Measurements from ENCODE around the gene EPS15.
"Not testable (repeated sequence)": the region's sequence is repeated elsewhere in the genome, so short reads cannot be mapped to it uniquely, and the experiment has no call there.

EPS15 gene

DNA sequence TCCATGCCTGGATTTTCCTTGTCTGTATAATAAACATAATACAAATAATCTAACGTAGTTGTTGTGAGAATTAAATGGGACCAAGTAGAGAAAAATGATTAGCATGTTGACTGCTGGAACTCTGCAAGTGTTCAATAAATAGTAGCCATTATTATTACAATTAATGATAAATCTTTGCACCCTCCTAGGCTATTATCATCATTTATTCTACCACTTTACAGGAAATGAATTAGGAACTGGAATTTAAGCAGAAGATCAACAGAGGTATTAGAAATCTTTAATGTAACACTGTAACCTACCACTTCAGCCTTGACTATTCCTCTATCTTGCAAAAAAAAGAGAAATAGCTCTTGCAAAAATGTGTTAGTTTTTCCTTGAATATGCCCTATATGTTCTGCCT lies 126.8 kb downstream of the EPS15 start:
- peak overlapping the region; percentile 4 for H3K27ac Mint-ChIP-seq (ENCODE audit: low read depth)
- no peaks in the 10 kb centered on the region for H3K9me3 Mint-ChIP-seq
- peaks cover 30% of the 10 kb centered on the region for H3K36me3 Mint-ChIP-seq (ENCODE audit: insufficient read depth)
- ATAC-seq (replicated peaks; ENCODE audit: extremely low read depth, poor library complexity, severe bottlenecking), result no peak
- peaks cover 10% of the 10 kb centered on the region for H3K4me1 Mint-ChIP-seq
- DNase-seq (ENCODE audit: low spot score in 2 of 2), result no peak
- no peaks in the 10 kb centered on the region for H3K27me3 Mint-ChIP-seq
- no peak overlapping the region for H3K4me3 Mint-ChIP-seq

DNA sequence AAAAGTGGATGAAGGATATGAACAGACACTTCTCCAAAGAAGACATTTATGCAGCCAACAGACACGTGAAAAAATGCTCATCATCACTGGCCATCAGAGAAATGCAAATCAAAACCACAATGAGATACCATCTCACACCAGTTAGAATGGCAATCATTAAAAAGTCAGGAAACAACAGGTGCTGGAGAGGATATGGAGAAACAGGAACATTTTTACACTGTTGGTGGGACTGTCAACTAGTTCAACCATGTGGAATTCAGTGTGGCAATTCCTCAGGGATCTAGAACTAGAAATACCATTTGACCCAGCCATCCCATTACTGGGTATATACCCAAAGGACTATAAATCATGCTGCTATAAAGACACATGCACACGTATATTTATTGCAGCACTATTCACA lies 128.4 kb downstream of the EPS15 start:
- H3K27me3 Mint-ChIP-seq; H3K27ac Mint-ChIP-seq (ENCODE audit: low read depth); H3K9me3 Mint-ChIP-seq; ATAC-seq (replicated peaks; ENCODE audit: extremely low read depth, poor library complexity, severe bottlenecking); H3K4me3 Mint-ChIP-seq; H3K4me1 Mint-ChIP-seq; DNase-seq (ENCODE audit: low spot score in 2 of 2): not testable (repeated sequence)
- peaks cover 23% of the 10 kb centered on the region for H3K36me3 Mint-ChIP-seq (ENCODE audit: insufficient read depth)

DNA sequence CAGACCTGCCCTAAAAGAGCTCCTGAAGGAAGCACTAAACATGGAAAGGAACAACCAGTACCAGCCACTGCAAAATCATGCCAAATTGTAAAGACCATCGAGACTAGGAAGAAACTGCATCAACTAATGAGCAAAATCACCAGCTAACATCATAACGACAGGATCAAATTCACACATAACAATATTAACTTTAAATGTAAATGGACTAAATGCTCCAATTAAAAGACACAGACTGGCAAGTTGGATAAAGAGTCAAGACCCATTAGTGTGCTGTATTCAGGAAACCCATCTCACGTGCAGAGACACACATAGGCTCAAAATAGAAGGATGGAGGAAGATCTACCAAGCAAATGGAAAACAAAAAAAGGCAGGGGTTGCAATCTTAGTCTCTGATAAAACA lies 131.8 kb downstream of the EPS15 start:
- H3K27ac Mint-ChIP-seq (ENCODE audit: low read depth); DNase-seq (ENCODE audit: low spot score in 2 of 2); ATAC-seq (replicated peaks; ENCODE audit: extremely low read depth, poor library complexity, severe bottlenecking); H3K4me3 Mint-ChIP-seq; H3K27me3 Mint-ChIP-seq; H3K9me3 Mint-ChIP-seq: not testable (repeated sequence)
- Mint-ChIP-seq H3K36me3 (ENCODE audit: insufficient read depth) (peaks cover 26% of the 10 kb centered on the region), H3K4me1 (peaks cover 11% of the 10 kb centered on the region)

DNA sequence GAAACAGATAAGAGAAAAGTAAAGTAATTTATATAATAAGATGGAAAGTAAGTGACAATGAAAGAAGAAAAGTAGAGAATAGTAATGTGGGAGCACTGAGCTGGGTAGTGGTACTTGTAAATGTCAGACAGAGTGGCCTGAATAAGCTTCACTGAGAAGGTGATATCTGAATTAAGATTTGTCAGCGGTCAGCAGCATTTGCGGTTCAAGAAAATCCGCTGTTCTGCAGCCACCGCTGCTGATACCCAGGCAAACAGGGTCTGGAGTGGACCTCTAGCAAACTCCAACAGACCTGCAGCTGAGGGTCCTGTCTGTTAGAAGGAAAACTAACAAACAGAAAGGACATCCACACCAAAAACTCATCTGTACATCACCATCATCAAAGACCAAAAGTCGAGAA lies 132.8 kb downstream of the EPS15 start:
- not testable (repeated sequence) for DNase-seq (ENCODE audit: low spot score in 2 of 2); ATAC-seq (replicated peaks; ENCODE audit: extremely low read depth, poor library complexity, severe bottlenecking); H3K9me3 Mint-ChIP-seq; H3K27me3 Mint-ChIP-seq; H3K27ac Mint-ChIP-seq (ENCODE audit: low read depth)
- Mint-ChIP-seq H3K4me1 (peaks cover 18% of the 10 kb centered on the region), H3K4me3 (peak overlapping the region; percentile 3), H3K36me3 (ENCODE audit: insufficient read depth) (peaks cover 24% of the 10 kb centered on the region)

DNA sequence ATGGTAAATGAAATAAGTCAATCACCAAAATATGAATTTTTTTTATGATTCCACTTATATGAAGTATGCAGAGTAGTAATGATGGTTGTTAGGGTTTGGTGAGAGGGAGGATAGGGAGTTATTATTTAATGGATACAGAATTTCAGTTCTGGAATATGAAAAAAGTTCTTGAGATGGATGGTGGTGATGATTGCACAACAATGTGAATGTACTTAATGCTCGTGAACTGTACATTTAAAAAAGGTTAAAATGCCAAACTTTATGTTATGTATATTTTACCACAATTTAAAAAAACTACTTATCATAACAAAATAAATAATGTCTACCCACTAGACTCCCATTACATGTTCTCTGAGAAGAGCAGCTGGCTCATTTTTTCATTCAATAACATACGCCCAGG lies 133.3 kb downstream of the EPS15 start:
- Mint-ChIP-seq H3K9me3 (no peaks in the 10 kb centered on the region), H3K27ac (ENCODE audit: low read depth) (no peak overlapping the region), H3K4me1 (peaks cover 18% of the 10 kb centered on the region), H3K4me3 (no peak overlapping the region), H3K36me3 (ENCODE audit: insufficient read depth) (peaks cover 24% of the 10 kb centered on the region), H3K27me3 (no peaks in the 10 kb centered on the region)
- DNase-seq (ENCODE audit: low spot score in 2 of 2) (no peak), ATAC-seq (replicated peaks; ENCODE audit: extremely low read depth, poor library complexity, severe bottlenecking) (no peak)

DNA sequence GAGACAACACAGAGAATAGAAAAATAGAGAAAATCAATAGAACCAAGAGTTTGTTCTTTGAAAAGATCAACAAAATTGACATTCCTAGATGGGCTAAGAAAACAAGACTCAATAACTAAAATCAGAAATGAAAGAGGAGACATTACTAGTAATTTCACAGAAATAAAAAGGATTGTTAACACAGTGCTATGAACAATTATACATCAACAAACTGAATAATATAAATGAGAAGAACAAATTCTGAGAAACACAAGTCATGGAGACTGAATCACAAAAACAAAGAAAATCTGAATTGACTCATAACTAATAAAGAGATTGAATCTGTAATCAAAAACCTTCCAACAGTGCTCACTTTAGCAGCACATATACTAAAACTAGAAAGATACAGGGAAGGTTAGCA lies 137.1 kb downstream of the EPS15 start:
- Mint-ChIP-seq H3K27ac (ENCODE audit: low read depth) (no peak overlapping the region), H3K4me3 (no peak overlapping the region), H3K9me3 (no peaks in the 10 kb centered on the region), H3K27me3 (no peaks in the 10 kb centered on the region), H3K36me3 (ENCODE audit: insufficient read depth) (peaks cover 36% of the 10 kb centered on the region), H3K4me1 (peaks cover 18% of the 10 kb centered on the region)
- DNase-seq (ENCODE audit: low spot score in 2 of 2), result no peak
- no peak for ATAC-seq (replicated peaks; ENCODE audit: extremely low read depth, poor library complexity, severe bottlenecking)

DNA sequence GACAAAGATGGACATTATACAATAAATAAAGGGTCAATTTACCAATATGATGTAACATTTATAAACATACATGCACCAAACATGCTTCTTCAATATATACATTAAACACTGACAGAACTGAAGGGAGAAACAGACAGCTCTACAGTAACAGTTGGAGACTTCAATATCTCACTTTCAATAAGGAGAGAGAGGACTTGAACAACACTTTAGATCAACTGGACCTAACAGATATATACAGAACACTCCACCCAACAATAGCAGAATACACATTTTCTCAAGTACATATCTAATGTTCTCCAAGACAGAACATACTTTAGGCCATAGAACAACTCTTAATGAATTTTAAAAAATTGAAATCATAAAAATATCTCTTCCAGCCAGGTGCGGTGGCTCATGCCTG lies 138.1 kb downstream of the EPS15 start:
- Mint-ChIP-seq H3K9me3 (no peaks in the 10 kb centered on the region), H3K4me1 (peaks cover 18% of the 10 kb centered on the region), H3K36me3 (ENCODE audit: insufficient read depth) (peaks cover 36% of the 10 kb centered on the region), H3K27ac (ENCODE audit: low read depth) (no peak overlapping the region), H3K4me3 (no peak overlapping the region), H3K27me3 (no peaks in the 10 kb centered on the region)
- no peak for ATAC-seq (replicated peaks; ENCODE audit: extremely low read depth, poor library complexity, severe bottlenecking)
- DNase-seq (ENCODE audit: low spot score in 2 of 2), result no peak

DNA sequence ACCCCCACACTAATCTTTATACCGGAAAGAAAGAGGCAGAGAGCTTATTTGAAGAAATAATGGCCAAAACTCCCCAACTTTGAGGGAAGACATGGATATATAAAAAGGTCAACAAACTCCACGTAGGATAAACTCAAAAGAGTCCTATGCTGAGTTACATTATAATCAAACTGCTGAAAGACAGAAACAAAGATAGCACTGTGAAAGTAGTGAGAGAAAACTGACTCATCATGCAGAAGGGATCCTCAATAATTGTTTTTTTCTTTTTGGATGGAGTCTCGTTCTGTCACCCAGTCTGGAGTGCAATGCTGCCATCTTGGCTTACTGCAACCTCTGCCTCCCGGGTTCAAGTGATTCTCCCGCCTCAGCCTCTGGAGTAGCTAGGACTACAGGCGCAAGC lies 140.2 kb downstream of the EPS15 start:
- peaks cover 39% of the 10 kb centered on the region for H3K36me3 Mint-ChIP-seq (ENCODE audit: insufficient read depth)
- ATAC-seq (replicated peaks; ENCODE audit: extremely low read depth, poor library complexity, severe bottlenecking), result no peak

DNA sequence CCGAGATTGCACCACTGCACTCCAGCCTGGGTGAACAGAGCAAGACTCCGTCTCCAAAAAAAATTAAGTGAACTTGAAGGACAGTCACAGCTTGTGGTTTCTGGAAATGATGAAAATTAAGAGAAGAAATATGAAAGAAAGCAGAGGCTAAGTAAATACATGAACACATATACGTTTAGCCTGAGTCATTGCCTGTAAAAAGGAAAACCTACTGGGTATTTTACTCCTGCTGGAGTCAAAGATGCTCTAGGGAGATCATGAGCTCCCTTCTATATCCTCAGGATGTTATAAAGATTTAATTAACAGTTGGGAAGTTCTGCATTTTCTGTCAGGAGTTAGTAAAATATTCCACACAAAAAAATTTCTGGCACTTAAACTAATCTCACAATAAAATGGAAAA lies 145.2 kb downstream of the EPS15 start:
- Mint-ChIP-seq H3K27ac (ENCODE audit: low read depth) (peak overlapping the region; percentile 72), H3K4me3 (no peak overlapping the region), H3K9me3 (no peaks in the 10 kb centered on the region), H3K4me1 (no peaks in the 10 kb centered on the region), H3K36me3 (ENCODE audit: insufficient read depth) (peaks cover 39% of the 10 kb centered on the region), H3K27me3 (no peaks in the 10 kb centered on the region)
- DNase-seq (ENCODE audit: low spot score in 2 of 2) (no peak), ATAC-seq (replicated peaks; ENCODE audit: extremely low read depth, poor library complexity, severe bottlenecking) (no peak)

More for the DNA sequence above, 140.2 kb downstream of the EPS15 start:
- DNase-seq (ENCODE audit: low spot score in 2 of 2), result no peak
- Mint-ChIP-seq H3K27me3 (no peaks in the 10 kb centered on the region), H3K4me1 (peaks cover 18% of the 10 kb centered on the region), H3K27ac (ENCODE audit: low read depth) (no peak overlapping the region), H3K9me3 (no peaks in the 10 kb centered on the region), H3K4me3 (no peak overlapping the region)

DNA sequence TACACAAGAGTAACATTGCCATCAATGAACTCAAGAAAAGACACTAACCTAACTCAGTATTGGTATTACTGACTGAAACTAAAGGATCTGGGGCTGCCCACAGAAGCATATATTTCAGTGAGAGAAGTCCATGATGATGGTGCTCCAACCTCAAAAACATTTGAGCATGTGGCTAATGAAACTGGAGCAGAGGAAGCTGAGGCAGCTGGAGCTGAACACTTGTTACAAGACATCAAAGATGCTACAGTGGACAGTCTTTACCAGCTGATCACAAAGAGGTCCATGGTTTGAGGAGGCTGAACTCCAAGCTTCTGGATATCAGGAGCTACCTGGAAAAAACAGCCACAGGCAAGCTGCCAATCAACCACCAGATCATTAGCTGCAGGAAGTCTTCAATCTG lies 146.5 kb downstream of the EPS15 start:
- ATAC-seq (replicated peaks; ENCODE audit: extremely low read depth, poor library complexity, severe bottlenecking), result no peak
- no peak for DNase-seq (ENCODE audit: low spot score in 2 of 2)
- Mint-ChIP-seq H3K4me1 (no peaks in the 10 kb centered on the region), H3K27ac (ENCODE audit: low read depth) (no peak overlapping the region), H3K36me3 (ENCODE audit: insufficient read depth) (peaks cover 34% of the 10 kb centered on the region), H3K27me3 (no peaks in the 10 kb centered on the region), H3K9me3 (no peaks in the 10 kb centered on the region), H3K4me3 (no peak overlapping the region)

DNA sequence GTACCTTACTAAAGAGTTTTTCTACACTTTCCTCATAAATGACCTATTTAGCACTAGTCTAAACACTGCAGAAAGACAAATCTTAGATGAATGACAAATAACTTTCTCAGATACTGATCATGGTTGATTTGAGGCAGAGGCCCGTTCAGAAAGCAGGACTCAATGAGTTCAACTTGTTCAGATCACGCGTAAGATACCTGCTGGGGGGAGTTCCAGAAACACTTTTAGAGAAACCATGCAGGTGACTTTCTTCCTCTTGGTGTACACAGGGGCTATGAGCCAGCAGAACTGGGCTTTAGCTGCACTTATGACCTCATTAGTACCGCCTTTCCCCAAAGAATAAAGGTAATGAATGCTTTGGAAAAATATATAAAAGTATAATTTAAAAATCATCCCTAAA lies 149.9 kb downstream of the EPS15 start:
- Mint-ChIP-seq H3K4me1 (no peaks in the 10 kb centered on the region), H3K9me3 (no peaks in the 10 kb centered on the region), H3K36me3 (ENCODE audit: insufficient read depth) (peaks cover 29% of the 10 kb centered on the region), H3K27ac (ENCODE audit: low read depth) (no peak overlapping the region), H3K4me3 (no peak overlapping the region), H3K27me3 (no peaks in the 10 kb centered on the region)
- ATAC-seq (replicated peaks; ENCODE audit: extremely low read depth, poor library complexity, severe bottlenecking), result no peak
- DNase-seq (ENCODE audit: low spot score in 2 of 2), result no peak

DNA sequence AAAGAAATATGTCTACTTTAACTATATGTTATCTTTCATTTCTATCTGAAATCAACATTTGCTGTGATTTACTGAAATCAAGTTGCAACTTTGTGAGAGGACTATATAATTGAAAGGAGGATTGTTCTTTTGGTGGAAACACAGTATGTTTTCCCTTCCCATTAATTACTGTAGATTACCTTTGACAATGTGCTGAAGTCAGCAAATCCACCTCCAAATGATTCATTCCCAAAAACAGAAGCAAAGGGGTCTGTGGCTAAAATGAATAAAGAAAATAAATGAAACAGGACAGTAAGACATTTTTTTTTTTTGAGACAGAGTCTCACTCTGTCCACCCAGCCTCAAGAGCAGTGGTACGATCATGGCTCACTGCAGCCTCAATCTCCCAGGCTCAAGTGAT lies 153.3 kb downstream of the EPS15 start:
- DNase-seq (ENCODE audit: low spot score in 2 of 2), result no peak
- H3K27me3 Mint-ChIP-seq, result no peaks in the 10 kb centered on the region
- peaks cover 37% of the 10 kb centered on the region for H3K36me3 Mint-ChIP-seq (ENCODE audit: insufficient read depth)
- H3K4me3 Mint-ChIP-seq, result no peak overlapping the region
- H3K4me1 Mint-ChIP-seq, result no peaks in the 10 kb centered on the region
- H3K9me3 Mint-ChIP-seq, result no peaks in the 10 kb centered on the region
- ATAC-seq (replicated peaks; ENCODE audit: extremely low read depth, poor library complexity, severe bottlenecking), result no peak
- H3K27ac Mint-ChIP-seq (ENCODE audit: low read depth), result no peak overlapping the region

DNA sequence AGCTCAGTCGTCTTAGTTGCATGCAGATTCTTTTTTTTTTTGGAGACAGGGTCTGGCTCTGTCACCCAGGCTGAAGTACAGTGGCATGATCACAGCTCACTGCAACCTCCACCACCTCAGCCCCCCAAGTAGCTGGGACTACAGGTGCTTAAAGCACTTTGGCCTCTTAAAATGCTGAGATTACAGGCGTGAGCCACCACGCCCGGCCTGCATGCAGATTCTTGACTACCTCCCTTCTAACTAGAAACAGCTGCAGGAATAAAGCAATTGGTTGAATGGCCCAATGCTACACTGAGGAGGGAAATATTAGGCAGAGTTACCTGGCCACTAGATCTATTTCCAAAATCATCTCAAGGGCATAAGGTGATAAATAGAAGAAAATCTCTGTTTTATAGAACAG lies 159.2 kb downstream of the EPS15 start:
- no peaks in the 10 kb centered on the region for H3K4me1 Mint-ChIP-seq
- no peaks in the 10 kb centered on the region for H3K27me3 Mint-ChIP-seq
- DNase-seq (ENCODE audit: low spot score in 2 of 2), result no peak
- no peaks in the 10 kb centered on the region for H3K9me3 Mint-ChIP-seq
- ATAC-seq (replicated peaks; ENCODE audit: extremely low read depth, poor library complexity, severe bottlenecking), result no peak
- peaks cover 59% of the 10 kb centered on the region for H3K36me3 Mint-ChIP-seq (ENCODE audit: insufficient read depth)
- no peak overlapping the region for H3K27ac Mint-ChIP-seq (ENCODE audit: low read depth)
- H3K4me3 Mint-ChIP-seq, result no peak overlapping the region

DNA sequence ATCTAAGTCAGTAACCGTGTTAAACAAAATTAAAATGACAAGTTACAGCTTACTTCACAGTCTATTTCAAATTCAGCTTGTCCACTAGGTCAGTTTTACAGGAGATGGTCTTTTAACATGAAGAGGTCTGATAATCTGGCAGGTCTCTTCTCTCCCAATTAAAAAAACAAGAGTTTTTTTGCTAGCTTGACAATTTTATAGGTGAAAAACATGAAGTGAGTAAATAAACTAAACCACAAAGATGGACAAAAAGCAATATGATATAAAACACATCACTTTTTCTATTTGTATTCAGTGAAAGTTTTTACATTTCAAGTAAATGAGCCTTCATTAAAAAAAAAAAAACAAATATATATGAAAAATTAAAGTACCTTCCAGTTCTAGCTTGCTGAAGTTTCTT lies 163.7 kb downstream of the EPS15 start:
- Mint-ChIP-seq H3K27me3 (no peaks in the 10 kb centered on the region), H3K4me3 (no peak overlapping the region), H3K9me3 (no peaks in the 10 kb centered on the region), H3K36me3 (ENCODE audit: insufficient read depth) (peaks cover 38% of the 10 kb centered on the region), H3K27ac (ENCODE audit: low read depth) (no peak overlapping the region), H3K4me1 (no peaks in the 10 kb centered on the region)
- ATAC-seq (replicated peaks; ENCODE audit: extremely low read depth, poor library complexity, severe bottlenecking), result no peak
- DNase-seq (ENCODE audit: low spot score in 2 of 2), result no peak
